HL-60 (cell line): Measurements from ENCODE around the gene MYH7B.

Experiments used
- CTCF ChIP-seq: IDR thresholded peaks from one replicate; pipeline ENCODE4 v1.5.1; 2011; ENCODE audit warnings: low read length, control low read depth, inconsistent platforms; ENCODE audit not compliant: insufficient read depth
- GABPA ChIP-seq: IDR thresholded peaks from 2 replicates; pipeline ENCODE4 v1.6.1; 2012; ENCODE audit warnings: low read depth
- POLR2AphosphoS5 ChIP-seq: IDR thresholded peaks from 2 replicates; pipeline ENCODE4 v1.6.1; 2012; ENCODE audit warnings: low read depth
- SPI1 ChIP-seq: IDR thresholded peaks from 2 replicates; pipeline ENCODE4 v1.6.1; 2012; ENCODE audit warnings: low read depth, mild to moderate bottlenecking, borderline replicate concordance
- TF ChIP-seq, protein P1 (sequence below): IDR thresholded peaks from 2 replicates; pipeline ENCODE4 v1.6.1; 2012; ENCODE audit warnings: low read depth; ENCODE audit not compliant: insufficient replicate concordance

GRCh38 chr20:34985461-34986310 is 30.0 kb downstream of the MYH7B start:
- TF ChIP-seq CTCF = no peak
- TF ChIP-seq, protein P1, sequence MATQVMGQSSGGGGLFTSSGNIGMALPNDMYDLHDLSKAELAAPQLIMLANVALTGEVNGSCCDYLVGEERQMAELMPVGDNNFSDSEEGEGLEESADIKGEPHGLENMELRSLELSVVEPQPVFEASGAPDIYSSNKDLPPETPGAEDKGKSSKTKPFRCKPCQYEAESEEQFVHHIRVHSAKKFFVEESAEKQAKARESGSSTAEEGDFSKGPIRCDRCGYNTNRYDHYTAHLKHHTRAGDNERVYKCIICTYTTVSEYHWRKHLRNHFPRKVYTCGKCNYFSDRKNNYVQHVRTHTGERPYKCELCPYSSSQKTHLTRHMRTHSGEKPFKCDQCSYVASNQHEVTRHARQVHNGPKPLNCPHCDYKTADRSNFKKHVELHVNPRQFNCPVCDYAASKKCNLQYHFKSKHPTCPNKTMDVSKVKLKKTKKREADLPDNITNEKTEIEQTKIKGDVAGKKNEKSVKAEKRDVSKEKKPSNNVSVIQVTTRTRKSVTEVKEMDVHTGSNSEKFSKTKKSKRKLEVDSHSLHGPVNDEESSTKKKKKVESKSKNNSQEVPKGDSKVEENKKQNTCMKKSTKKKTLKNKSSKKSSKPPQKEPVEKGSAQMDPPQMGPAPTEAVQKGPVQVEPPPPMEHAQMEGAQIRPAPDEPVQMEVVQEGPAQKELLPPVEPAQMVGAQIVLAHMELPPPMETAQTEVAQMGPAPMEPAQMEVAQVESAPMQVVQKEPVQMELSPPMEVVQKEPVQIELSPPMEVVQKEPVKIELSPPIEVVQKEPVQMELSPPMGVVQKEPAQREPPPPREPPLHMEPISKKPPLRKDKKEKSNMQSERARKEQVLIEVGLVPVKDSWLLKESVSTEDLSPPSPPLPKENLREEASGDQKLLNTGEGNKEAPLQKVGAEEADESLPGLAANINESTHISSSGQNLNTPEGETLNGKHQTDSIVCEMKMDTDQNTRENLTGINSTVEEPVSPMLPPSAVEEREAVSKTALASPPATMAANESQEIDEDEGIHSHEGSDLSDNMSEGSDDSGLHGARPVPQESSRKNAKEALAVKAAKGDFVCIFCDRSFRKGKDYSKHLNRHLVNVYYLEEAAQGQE = no peak
- TF ChIP-seq GABPA = no peak
- no peak for TF ChIP-seq SPI1
- no peak for TF ChIP-seq POLR2AphosphoS5
